GM21737 (cell line): ENCODE data around the gene AIMP1.

ENCODE experiments used
- ATAC-seq: cut with Tn5 transposase; IDR thresholded peaks from one replicate; pipeline ENCODE4 v1.9.1; 2021; ENCODE audit warnings: mild to moderate bottlenecking, moderate library complexity; ENCODE audit not compliant: unreplicated experiment

The AIMP1 gene

DNA sequence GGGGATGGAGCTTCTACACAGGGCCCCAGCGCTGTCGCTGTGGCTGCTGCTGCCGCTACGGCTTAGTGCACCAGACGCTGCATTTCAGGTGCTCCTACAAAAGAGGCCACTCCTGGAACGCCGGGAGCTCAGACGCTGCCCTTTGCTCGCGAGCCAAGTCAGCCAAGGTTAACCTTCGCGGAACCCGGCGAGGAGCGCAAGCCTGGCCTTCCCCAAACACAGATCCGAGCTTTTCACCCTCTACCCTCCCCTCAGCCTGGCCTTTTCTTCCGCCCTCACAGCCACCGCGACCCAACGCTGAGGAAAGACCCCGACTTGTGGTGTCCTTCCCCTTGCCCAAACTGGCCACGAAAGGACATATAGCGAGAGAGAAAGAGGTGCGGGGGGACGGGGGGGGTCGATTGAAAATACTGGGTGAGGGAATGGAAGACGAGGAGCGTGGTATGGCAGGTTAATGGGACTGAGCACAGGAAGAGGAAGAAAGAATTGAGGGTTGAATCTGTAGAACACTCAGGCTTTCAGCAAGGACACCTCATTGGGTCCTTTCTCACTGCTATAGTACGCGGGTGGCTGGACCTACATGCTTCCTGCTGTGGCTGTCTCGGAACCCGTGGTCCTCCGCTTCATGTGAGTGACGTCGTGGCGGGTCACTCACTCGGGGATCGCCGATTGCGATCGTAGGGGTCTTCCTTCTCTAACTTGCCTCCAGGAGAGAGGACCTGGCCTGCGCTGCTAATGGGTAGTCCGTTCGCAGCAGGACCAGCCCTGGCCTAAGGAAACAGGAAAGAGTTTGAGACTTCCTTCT is at the start of gene AIMP1, which contains the start of gene TBCK:
TSS of gene AIMP1 (plus strand) at position 583 of the 805 bp plus-strand sequence. CDS start 8,460 bp downstream, outside the sequence.
TSS of gene TBCK (minus strand) at position 242 of the 805 bp plus-strand sequence. CDS start 7,249 bp downstream, outside the sequence.
- peak; percentile 88 for ATAC-seq

DNA sequence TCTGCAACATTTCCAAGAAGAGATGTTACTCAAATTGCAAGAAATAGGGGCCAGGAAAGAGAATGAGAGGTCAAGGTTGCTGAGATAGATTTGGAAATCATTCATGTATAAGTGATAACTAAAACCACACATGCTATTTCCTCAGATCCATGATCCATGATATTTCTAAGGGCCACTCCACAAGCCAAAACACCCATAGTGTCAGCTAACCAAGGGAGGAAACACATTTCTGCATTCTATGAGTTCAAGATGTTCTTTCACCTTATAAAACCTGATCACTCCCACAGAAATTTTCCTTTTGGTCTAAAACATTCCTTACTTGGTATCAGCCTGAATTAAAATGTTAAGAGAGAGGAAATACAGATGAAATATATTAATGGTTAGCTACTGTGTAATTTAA is 47.6 kb upstream of the AIMP1 start:
- ATAC-seq = no peak

- no peak for ATAC-seq
Measured at GRCh38 chr4:106269711-106270110, 46.6 kb upstream of the AIMP1 start.

GRCh38 chr4:106270736-106271135 is 45.6 kb upstream of the AIMP1 start:
- no peak for ATAC-seq

GRCh38 chr4:106273831-106274230 is 42.5 kb upstream of the AIMP1 start:
- ATAC-seq = no peak

GRCh38 chr4:106277140-106277675 is 39.1 kb upstream of the AIMP1 start:
- no peak for ATAC-seq

- no peak for ATAC-seq
Measured at GRCh38 chr4:106284227-106284626, 32.1 kb upstream of the AIMP1 start.

GRCh38 chr4:106286611-106287010 is 29.7 kb upstream of the AIMP1 start:
- no peak for ATAC-seq

DNA sequence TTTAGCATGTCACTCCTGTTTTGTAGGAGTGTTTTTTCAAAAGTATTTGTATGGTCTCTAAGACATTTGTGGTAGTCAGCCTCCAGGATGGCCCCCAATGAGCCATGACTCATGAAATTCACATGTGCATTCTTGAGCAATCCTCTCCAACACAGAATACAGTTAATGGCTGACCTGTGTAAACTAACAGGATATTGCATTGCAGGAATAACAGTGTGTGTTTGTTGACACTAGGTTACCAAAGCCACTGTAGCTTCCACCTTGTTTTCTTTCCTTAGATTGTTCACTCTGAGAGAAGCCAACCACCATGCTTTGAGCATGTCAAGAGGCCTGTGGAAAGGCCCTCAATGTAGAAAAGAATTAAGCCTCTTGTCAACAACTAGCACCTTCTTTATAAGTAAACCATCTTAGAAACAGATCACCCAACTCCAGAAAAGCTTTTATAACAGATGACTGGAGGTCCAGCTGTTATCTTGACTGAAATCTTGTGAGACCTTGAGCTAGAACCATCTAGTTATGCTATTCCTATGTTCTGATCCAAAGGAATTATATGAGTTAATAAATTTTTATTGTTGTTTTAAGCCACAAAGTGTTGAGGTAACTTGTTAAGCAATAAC is 28.9 kb upstream of the AIMP1 start:
- ATAC-seq = no peak

- ATAC-seq = no peak
Measured at GRCh38 chr4:106289737-106290136, 26.6 kb upstream of the AIMP1 start.

DNA sequence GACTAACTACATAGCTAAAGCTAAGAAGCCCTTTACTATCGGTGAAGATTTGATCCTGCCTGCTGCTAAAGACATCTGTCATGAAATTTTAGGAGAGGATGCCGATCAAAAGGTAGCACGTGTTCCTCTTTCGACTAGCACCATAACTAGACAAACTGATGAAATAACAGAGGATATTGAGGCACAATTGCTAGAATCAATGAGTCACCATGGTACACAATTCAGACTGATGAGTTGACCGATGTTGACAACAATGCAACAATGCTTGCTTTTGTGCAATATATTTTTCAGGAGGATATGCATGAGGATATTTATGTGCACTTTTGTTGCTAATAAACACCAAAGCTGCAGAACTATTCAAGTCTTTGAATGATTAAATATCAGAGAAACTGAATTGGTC is 24.7 kb upstream of the AIMP1 start:
- no peak for ATAC-seq

GRCh38 chr4:106294062-106294461 is 22.3 kb upstream of the AIMP1 start:
- ATAC-seq = no peak

GRCh38 chr4:106297245-106298035 is 18.9 kb upstream of the AIMP1 start:
- no peak for ATAC-seq

DNA sequence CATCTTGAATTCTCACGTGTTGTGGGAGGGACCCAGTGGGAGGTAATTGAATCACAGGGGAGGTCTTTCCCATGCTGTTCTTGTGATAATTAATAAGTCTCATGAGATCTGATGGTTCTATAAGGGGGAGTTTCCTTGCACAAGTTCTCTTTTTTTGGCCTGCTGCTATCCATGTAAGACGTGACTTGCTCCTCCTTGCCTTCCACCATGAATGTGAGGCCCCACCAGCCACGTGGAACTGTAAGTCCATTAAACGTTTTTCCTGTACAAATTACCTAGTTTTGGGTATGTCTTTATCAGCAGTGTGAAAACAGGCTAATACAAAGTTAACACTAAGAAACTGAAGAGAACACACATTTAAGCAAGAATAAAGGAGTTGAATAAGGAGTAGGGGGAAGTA is 16.4 kb upstream of the AIMP1 start:
- no peak for ATAC-seq

GRCh38 chr4:106301393-106302061 is 14.8 kb upstream of the AIMP1 start:
- ATAC-seq = no peak

DNA sequence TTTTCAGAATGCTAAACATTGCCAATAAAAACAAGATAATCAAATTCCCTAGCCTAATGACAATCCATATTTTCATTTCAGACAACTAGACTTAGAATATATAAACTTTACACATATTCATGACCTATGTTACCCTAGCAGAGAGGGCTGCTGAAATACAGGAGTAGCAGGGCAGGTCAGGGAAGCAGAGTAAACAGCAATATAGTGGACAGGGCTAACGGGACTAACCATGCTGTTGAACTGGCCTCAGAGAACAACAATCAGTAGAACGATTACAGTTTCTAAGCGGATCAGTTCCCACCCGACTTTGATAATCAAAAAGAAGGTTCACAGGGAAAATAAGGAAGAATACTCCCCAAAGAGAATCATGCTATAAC is 14.3 kb upstream of the AIMP1 start:
- ATAC-seq = no peak

- no peak for ATAC-seq
Measured at GRCh38 chr4:106303548-106304281, 12.6 kb upstream of the AIMP1 start.

DNA sequence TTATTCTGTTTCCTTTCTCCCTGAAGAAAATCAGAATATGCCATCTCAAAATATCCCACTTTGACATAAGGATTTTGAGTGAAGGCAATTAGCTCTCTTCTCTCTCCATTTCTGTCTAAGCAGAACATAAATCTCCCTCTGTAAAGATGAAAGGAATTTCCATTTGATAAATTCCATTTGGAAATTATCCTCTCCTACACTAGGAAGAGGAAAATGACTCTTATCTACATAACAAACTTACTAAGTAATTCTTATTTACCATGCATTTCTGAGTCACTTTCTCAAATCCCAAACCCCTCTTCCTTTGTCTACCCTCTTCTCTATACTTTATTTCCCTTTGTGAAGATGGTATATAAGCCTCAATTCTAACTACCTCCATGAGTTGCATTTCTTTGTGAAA is 11.7 kb upstream of the AIMP1 start:
- ATAC-seq = no peak

- ATAC-seq = no peak
Measured at GRCh38 chr4:106305435-106306055, 10.8 kb upstream of the AIMP1 start.

DNA sequence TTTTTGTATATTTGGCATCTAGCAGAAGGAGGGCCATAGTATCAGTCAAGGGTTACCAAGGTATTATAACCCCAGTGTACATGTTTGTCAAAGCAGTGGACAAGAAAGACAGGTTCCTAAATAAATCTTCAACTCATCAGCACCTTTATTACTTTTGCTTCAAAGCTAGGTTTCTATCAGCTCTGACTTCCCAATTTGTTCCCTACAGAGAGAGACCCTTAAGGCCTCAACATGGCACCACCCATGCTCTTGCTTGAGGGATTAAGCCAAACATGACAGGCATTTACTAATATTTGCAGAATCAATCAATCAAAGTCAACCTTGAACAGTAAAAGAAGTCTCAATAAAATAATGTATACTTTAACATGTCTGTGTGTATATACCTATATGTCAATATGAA is 9.8 kb upstream of the AIMP1 start:
- ATAC-seq = no peak
